Activated naive CD4-positive, alpha-beta T cell treated with anti-CD3 and anti-CD28 coated beads for 36 hours (primary cell): Measurements from ENCODE around the gene NR4A3. TPM values are rescaled to one million over a fixed set of nuclear protein-coding genes. Genes with fewer than 3 reads are reported as not detected.

Source experiments
- CTCF ChIA-PET: fragments of 350-600 bp; sonication (Branson Sonifier 250); formaldehyde crosslinking; loops from one replicate; lab custom pipeline; 2021; ENCODE audit warnings: antibody characterized with exemption; lab: Charles Lee
- DNase-seq: peaks from one replicate; pipeline ENCODE4 v3.0.0-alpha.2; 2020
- H3K27ac Mint-ChIP-seq: one replicate; pipeline ENCODE4 v1.8.0; 2021; ENCODE audit warnings: mild to moderate bottlenecking, mixed read lengths
- H3K27me3 Mint-ChIP-seq: one replicate; pipeline ENCODE4 v1.8.0; 2021; ENCODE audit warnings: low read depth, mixed read lengths
- H3K36me3 Mint-ChIP-seq: one replicate; pipeline ENCODE4 v1.8.0; 2021; ENCODE audit warnings: low read depth, mixed read lengths
- H3K4me1 Mint-ChIP-seq: one replicate; pipeline ENCODE4 v1.8.0; 2021; ENCODE audit warnings: low read depth, mixed read lengths
- H3K4me3 Mint-ChIP-seq: one replicate; pipeline ENCODE4 v1.8.0; 2021; ENCODE audit warnings: mild to moderate bottlenecking, moderate library complexity, mixed read lengths
- H3K9me3 Mint-ChIP-seq: one replicate; pipeline ENCODE4 v1.8.0; 2021; ENCODE audit warnings: mixed read lengths
- intact Hi-C: fragments of 100-400 bp; cut with micrococcal nuclease; formaldehyde crosslinking; loops from one replicate; pipeline ENCODE4 v1.15.1; 2023
- total RNA-seq, 2 experiments: library from RNA; stranded (reverse); gene quantifications; one replicate each; pipeline ENCODE4 v1.2.3, GENCODE V29; 2021

NR4A3 gene
- total RNA-seq, 2 experiments from 2014 or later: 3.8 to 4.2 TPM

DNA sequence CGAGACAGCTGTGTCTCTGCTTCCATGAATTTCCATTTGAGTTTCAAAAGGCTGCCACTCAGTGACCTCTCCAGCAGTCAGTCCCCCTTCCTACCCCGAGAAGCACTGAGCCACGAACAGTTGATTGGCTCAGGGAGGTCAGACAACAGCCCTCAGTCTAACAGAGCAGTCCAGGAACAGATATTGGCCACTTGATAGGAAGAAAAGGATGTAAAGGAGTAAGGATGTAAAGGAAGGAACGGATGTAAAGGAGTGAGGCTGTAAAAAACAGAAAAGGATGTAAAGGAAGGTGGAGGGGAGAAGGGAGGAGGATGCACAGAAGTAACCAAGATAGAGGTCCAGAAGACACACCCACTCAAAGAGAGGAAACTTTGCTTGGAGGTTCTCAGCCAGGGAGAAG is 3.2 kb upstream of the NR4A3 start:
- no peak for DNase-seq
- H3K27me3 Mint-ChIP-seq: peaks cover 18% of the 10 kb centered on the region

DNA sequence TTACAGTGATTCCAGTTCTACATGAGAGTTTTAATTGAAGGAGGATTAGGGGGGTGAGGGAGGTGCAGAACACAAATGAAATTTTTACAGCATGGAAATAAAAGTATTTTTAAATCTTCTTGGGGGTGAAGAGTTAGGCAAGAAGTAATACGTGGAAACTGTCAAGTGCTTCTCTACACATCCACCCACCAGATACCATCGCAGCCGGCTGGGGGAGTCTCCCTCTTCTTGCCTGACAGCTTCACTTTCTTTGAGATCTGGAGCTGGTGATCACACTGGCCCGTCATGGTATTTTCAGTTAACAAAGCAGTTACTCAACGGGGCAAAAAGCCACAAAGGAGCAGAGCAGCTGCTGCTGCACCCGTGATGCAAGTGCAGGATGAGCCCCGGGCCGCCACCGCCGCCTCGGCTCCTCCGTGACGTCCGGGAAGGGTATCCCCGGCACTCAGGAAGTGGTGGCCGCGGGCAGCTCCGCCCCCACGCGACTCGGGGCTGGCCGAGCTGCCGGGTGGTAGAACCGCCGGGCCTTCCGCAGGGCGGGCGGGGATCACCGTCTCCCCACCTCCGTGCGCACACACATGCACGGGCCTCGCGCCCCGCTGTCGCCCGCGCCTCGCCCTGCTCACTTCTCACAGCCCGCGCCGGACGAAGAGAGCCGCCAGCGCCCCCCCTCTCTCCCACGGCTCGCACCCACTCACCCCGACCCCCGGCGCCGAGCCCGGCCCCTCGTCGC is 2.4 kb upstream of the NR4A3 start:
- Mint-ChIP-seq H3K4me1 (peaks cover 43% of the 10 kb centered on the region), H3K27me3 (peaks cover 14% of the 10 kb centered on the region), H3K27ac (peak overlapping the region; percentile 91), H3K4me3 (peak overlapping the region; percentile 94), H3K36me3 (peaks cover 2% of the 10 kb centered on the region), H3K9me3 (no peaks in the 10 kb centered on the region)
- CTCF ChIA-PET: interaction anchor here (1.0 kb wide), 1 partner anchor 8 kb away, joined by 4 read pairs; no protein-coding TSS in a partner anchor
- peak; percentile 96 for DNase-seq
- intact Hi-C loops: loop anchor here (1.0 to 10.0 kb wide), 8 partner anchors 8 to 1713 kb away; partner anchors contain the start of genes INVS, RNF20 and SEC61B

More for the DNA sequence above, 3.2 kb upstream of the NR4A3 start:
- CTCF ChIA-PET: interaction anchor here (1.0 kb wide), 1 partner anchor 8 kb away, joined by 4 read pairs; no protein-coding TSS in a partner anchor
- peaks cover 36% of the 10 kb centered on the region for H3K4me1 Mint-ChIP-seq
- intact Hi-C loops: loop anchor here (5.0 to 10.0 kb wide), 2 partner anchors 824 to 1714 kb away; partner anchors contain the start of gene RNF20
- H3K9me3 Mint-ChIP-seq: no peaks in the 10 kb centered on the region
- H3K4me3 Mint-ChIP-seq: peak overlapping the region; percentile 94
- peaks cover 2% of the 10 kb centered on the region for H3K36me3 Mint-ChIP-seq
- peak overlapping the region; percentile 91 for H3K27ac Mint-ChIP-seq

- Mint-ChIP-seq H3K4me3 (peak overlapping the region; percentile 94), H3K27me3 (peaks cover 17% of the 10 kb centered on the region), H3K27ac (peak overlapping the region; percentile 91), H3K4me1 (peaks cover 45% of the 10 kb centered on the region), H3K9me3 (no peaks in the 10 kb centered on the region), H3K36me3 (peaks cover 2% of the 10 kb centered on the region)
- DNase-seq: peak; percentile 91
- CTCF ChIA-PET: interaction anchor here (1.0 kb wide), 1 partner anchor 9 kb away, joined by 4 read pairs; no protein-coding TSS in a partner anchor
- intact Hi-C loops: loop anchor here (1.0 to 10.0 kb wide), 18 partner anchors 9 to 1712 kb away; partner anchors contain the start of genes INVS, MRPL50, MSANTD3 and RNF20
These were observed 1.6 kb upstream of the NR4A3 start for GRCh38 chr9:99819856-99820684.

DNA sequence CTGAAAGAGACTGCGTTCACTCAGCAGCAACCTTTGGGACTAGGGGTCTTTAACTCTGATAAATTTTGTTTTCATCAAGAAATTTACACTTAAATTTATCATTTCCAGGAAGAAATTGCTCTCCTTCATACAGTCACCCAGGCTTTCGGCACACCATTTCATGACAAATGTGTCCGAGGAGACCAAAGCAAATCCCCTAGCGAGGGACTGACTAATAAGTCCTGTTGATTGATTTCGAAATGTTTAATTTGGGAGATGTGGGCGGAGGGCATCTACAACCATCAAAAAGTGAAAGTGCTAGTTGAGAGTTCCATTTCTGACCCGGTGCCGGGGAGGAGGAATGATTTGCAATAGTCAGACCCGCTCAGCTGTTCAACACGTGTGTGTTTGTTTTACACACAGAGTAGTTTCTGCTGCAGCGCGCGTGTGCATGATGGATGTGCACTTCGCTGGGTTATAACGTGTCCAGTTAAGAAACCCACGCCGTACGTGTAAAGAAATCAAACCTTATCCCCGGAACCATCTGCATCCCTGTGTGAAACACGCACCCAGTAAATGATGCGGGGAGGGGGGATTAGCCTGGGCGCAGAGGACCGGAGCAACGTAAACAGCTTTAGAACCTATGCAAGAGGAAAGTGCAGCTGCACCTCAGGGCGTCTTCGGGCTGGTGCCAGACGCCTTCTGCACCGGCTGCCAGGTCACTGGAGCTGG is 845 bp upstream of the NR4A3 start:
- peaks cover 49% of the 10 kb centered on the region for H3K4me1 Mint-ChIP-seq
- CTCF ChIA-PET: interaction anchor here (1.1 kb wide), 1 partner anchor 9 kb away, joined by 3 read pairs; no protein-coding TSS in a partner anchor
- peaks cover 17% of the 10 kb centered on the region for H3K27me3 Mint-ChIP-seq
- intact Hi-C loops: loop anchor here (1.0 to 5.0 kb wide), 10 partner anchors 86 to 1577 kb away; partner anchors contain the start of genes MRPL50, MSANTD3, STX17 and TEX10
- no peaks in the 10 kb centered on the region for H3K9me3 Mint-ChIP-seq
- H3K36me3 Mint-ChIP-seq: peaks cover 2% of the 10 kb centered on the region
- H3K27ac Mint-ChIP-seq: peak overlapping the region; percentile 91
- peak; percentile 77 for DNase-seq
- peak overlapping the region; percentile 94 for H3K4me3 Mint-ChIP-seq

GRCh38 chr9:99822109-99822805 is 572 bp downstream of the NR4A3 start:
- peaks cover 53% of the 10 kb centered on the region for H3K4me1 Mint-ChIP-seq
- intact Hi-C loops: loop anchor here (5.0 kb wide), 6 partner anchors 390 to 775 kb away; partner anchors contain the start of genes MSANTD3 and TGFBR1
- peak; percentile 63 for DNase-seq
- no peaks in the 10 kb centered on the region for H3K9me3 Mint-ChIP-seq
- peaks cover 2% of the 10 kb centered on the region for H3K36me3 Mint-ChIP-seq
- H3K27me3 Mint-ChIP-seq: peaks cover 13% of the 10 kb centered on the region
- H3K27ac Mint-ChIP-seq: peak overlapping the region; percentile 91
- CTCF ChIA-PET: interaction anchor here (1.1 kb wide), 1 partner anchor 8 kb away, joined by 3 read pairs; no protein-coding TSS in a partner anchor
- H3K4me3 Mint-ChIP-seq: peak overlapping the region; percentile 94

DNA sequence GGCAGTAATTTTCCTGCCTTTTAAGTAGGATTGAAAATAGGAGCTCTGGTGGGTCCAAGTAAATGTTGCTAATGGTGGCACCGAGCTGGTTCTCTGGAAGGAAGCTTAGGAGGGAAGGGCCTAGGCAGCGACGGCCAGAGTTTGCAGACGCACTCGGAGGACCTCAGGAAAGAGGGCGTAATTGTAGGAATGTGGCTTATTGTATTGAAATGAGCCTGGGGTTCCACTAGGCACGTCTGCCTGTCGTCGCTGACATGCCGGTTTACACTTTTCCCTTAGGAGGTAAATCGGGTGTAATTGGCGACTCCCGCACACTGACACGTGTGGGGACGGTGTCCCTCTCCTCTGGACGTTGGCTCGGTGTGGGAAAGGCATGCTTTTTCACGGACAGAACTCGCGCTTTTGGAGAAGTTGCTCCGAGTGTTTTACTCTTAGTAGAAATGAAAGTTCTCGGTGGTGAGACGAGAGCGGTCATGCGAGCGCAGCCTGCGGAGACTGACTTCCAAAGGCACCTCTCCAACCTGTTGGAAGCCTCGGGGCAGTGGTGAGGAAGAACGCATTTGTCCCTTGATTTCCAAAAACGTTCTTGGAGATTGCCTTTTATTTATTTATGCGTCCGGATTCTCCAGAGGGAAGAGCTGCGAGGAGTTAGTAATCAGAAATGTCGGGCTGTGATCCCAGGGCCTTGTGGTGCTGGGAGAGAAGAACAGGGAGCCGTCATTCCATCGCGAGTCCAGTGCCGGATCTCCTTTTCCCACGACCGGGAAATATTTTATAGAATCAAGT is 1.3 kb downstream of the NR4A3 start:
- Mint-ChIP-seq H3K4me1 (peaks cover 60% of the 10 kb centered on the region), H3K27ac (peak overlapping the region; percentile 70)

GRCh38 chr9:99823681-99824377 is 2.1 kb downstream of the NR4A3 start:
- CTCF ChIA-PET: interaction anchor here (0.6 to 1.6 kb wide), 5 partner anchors 12 to 187 kb away, joined by 3 to 13 read pairs (median 6); partner anchors contain the start of gene STX17
- Mint-ChIP-seq H3K4me3 (peak overlapping the region; percentile 94), H3K27ac (no peak overlapping the region), H3K9me3 (no peaks in the 10 kb centered on the region), H3K27me3 (peaks cover 21% of the 10 kb centered on the region), H3K36me3 (peaks cover 10% of the 10 kb centered on the region), H3K4me1 (peaks cover 55% of the 10 kb centered on the region)
- intact Hi-C loops: loop anchor here (1.0 to 5.0 kb wide), 7 partner anchors 388 to 773 kb away; partner anchors contain the start of genes MSANTD3, SEC61B and TGFBR1
- peak; percentile 81 for DNase-seq

More for the DNA sequence above, 1.3 kb downstream of the NR4A3 start:
- peaks cover 8% of the 10 kb centered on the region for H3K36me3 Mint-ChIP-seq
- no peaks in the 10 kb centered on the region for H3K9me3 Mint-ChIP-seq
- peak; percentile 31 for DNase-seq
- CTCF ChIA-PET: no interaction called here
- H3K27me3 Mint-ChIP-seq: peaks cover 19% of the 10 kb centered on the region
- intact Hi-C loops: loop anchor here (1.0 to 5.0 kb wide), 7 partner anchors 389 to 774 kb away; partner anchors contain the start of genes MSANTD3, SEC61B and TGFBR1
- peak overlapping the region; percentile 94 for H3K4me3 Mint-ChIP-seq

- H3K4me1 Mint-ChIP-seq: peaks cover 57% of the 10 kb centered on the region
- H3K36me3 Mint-ChIP-seq: peaks cover 17% of the 10 kb centered on the region
- intact Hi-C loops: loop anchor here (5.0 kb wide), 6 partner anchors 388 to 773 kb away; partner anchors contain the start of genes MSANTD3 and TGFBR1
- H3K27me3 Mint-ChIP-seq: peaks cover 29% of the 10 kb centered on the region
- CTCF ChIA-PET: interaction anchor here (0.6 to 1.6 kb wide), 14 partner anchors 11 to 279 kb away, joined by 3 to 13 read pairs (median 4); partner anchors contain the start of gene STX17
- H3K9me3 Mint-ChIP-seq: no peaks in the 10 kb centered on the region
- H3K4me3 Mint-ChIP-seq: peak overlapping the region; percentile 94
- H3K27ac Mint-ChIP-seq: peak overlapping the region; percentile 75
- DNase-seq: peak; percentile 81
These were observed 2.9 kb downstream of the NR4A3 start for GRCh38 chr9:99824378-99825171.
